Body of pancreas (tissue), 4 donors: Measurements from ENCODE around the gene UBXN10.

Experiments used
- CTCF ChIP-seq, 7 experiments: fragments of 450-650 bp in 4 of 7; fragments of 200-600 bp in 3 of 7; sonication (generic) in 3 of 7; IDR thresholded peaks; one replicate each; pipeline ENCODE4 v1.5.1; 2016 to 2019; ENCODE audit warnings: antibody characterized with exemption in 7 of 7
- POLR2A ChIP-seq, 3 donors: fragments of 450-650 bp; IDR thresholded peaks; one replicate each; pipeline ENCODE4 v1.6.1; 2016; ENCODE audit warnings: antibody characterized with exemption in 3 of 3, mild to moderate bottlenecking in 2 of 3

GRCh38 chr1:20168564-20169491 is 17.1 kb upstream of the UBXN10 start:
- TF ChIP-seq POLR2A (IDR thresholded peaks at IDR 0.05), result no peak
- no peak for TF ChIP-seq CTCF (IDR thresholded peaks at IDR 0.05)
